DND-41 (cell line): ENCODE data around the gene THOC1.

Source experiments
- CTCF ChIP-seq: IDR thresholded peaks from 2 replicates; pipeline ENCODE4 v1.5.1; 2012; ENCODE audit warnings: borderline replicate concordance, low read length, moderate library complexity, mild to moderate bottlenecking; ENCODE audit not compliant: poor library complexity, severe bottlenecking; ENCODE audit errors: extremely low read depth
- EZH2 ChIP-seq: IDR thresholded peaks from 3 replicates; pipeline ENCODE4 v1.6.1; 2012; ENCODE audit warnings: borderline replicate concordance, low read depth, mild to moderate bottlenecking, moderate library complexity, low read length, inconsistent platforms; ENCODE audit not compliant: severe bottlenecking

DNA sequence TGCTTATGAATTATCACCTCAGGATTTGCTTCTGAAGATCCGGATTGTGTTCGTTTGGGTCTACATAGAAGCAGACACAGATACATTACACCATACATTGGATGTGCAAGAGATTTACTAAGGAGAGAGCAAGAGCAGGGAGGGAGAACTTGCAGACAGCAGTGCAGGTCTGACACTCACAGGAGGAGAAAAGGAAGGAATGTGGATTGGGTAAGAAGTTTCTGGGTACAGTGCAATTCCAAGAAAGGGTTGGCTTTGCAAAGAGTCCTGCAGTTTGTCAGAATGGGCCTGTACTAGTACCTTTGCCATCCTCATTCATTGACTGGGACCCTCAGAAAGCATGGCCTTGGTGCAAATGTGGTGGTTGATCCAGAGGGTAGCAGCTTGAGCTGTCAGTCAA, 4.8 kb upstream of the THOC1 start:
- TF ChIP-seq CTCF: no peak
- no peak for TF ChIP-seq EZH2
